ENCODE measurements around the gene MAML2. TPM values are rescaled to one million over a fixed set of nuclear protein-coding genes. Genes with fewer than 3 reads are reported as not detected.

The MAML2 gene
- total and polyA plus RNA-seq, 2 experiments from 2014 or later: 2.0 to 7.1 TPM

GRCh38 chr11:96366024-96366423 is 23.0 kb upstream of the MAML2 start:
- H3K36me3 Mint-ChIP-seq (ENCODE audit: low read depth): peaks cover 22% of the 10 kb centered on the region
- no peak for TF ChIP-seq CREB1 (CRISPR knock-in tag; IDR thresholded peaks at IDR 0.05; ENCODE audit: low read depth)
- no peak for TF ChIP-seq JUNB (IDR thresholded peaks at IDR 0.05; ENCODE audit: unreplicated experiment)
- TF ChIP-seq, protein P1, sequence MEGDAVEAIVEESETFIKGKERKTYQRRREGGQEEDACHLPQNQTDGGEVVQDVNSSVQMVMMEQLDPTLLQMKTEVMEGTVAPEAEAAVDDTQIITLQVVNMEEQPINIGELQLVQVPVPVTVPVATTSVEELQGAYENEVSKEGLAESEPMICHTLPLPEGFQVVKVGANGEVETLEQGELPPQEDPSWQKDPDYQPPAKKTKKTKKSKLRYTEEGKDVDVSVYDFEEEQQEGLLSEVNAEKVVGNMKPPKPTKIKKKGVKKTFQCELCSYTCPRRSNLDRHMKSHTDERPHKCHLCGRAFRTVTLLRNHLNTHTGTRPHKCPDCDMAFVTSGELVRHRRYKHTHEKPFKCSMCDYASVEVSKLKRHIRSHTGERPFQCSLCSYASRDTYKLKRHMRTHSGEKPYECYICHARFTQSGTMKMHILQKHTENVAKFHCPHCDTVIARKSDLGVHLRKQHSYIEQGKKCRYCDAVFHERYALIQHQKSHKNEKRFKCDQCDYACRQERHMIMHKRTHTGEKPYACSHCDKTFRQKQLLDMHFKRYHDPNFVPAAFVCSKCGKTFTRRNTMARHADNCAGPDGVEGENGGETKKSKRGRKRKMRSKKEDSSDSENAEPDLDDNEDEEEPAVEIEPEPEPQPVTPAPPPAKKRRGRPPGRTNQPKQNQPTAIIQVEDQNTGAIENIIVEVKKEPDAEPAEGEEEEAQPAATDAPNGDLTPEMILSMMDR (conservative IDR thresholded peaks at IDR 0.05; ENCODE audit: low read depth in 2 of 2): no peak
- TF ChIP-seq STAT1 (IDR thresholded peaks at IDR 0.05; ENCODE audit: unreplicated experiment): no peak
- TF ChIP-seq POLR2AphosphoS5 (IDR thresholded peaks at IDR 0.05; ENCODE audit: low read depth): no peak
- TF ChIP-seq ZNF331 (CRISPR knock-in tag; IDR thresholded peaks at IDR 0.05; ENCODE audit: low read depth): no peak
- TF ChIP-seq EZH2phosphoT487 (IDR thresholded peaks at IDR 0.05; ENCODE audit: unreplicated experiment): no peak
- TF ChIP-seq, protein P2, sequence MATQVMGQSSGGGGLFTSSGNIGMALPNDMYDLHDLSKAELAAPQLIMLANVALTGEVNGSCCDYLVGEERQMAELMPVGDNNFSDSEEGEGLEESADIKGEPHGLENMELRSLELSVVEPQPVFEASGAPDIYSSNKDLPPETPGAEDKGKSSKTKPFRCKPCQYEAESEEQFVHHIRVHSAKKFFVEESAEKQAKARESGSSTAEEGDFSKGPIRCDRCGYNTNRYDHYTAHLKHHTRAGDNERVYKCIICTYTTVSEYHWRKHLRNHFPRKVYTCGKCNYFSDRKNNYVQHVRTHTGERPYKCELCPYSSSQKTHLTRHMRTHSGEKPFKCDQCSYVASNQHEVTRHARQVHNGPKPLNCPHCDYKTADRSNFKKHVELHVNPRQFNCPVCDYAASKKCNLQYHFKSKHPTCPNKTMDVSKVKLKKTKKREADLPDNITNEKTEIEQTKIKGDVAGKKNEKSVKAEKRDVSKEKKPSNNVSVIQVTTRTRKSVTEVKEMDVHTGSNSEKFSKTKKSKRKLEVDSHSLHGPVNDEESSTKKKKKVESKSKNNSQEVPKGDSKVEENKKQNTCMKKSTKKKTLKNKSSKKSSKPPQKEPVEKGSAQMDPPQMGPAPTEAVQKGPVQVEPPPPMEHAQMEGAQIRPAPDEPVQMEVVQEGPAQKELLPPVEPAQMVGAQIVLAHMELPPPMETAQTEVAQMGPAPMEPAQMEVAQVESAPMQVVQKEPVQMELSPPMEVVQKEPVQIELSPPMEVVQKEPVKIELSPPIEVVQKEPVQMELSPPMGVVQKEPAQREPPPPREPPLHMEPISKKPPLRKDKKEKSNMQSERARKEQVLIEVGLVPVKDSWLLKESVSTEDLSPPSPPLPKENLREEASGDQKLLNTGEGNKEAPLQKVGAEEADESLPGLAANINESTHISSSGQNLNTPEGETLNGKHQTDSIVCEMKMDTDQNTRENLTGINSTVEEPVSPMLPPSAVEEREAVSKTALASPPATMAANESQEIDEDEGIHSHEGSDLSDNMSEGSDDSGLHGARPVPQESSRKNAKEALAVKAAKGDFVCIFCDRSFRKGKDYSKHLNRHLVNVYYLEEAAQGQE (IDR thresholded peaks at IDR 0.05; ENCODE audit: unreplicated experiment): no peak
- TF ChIP-seq ZNF462 (CRISPR knock-in tag; IDR thresholded peaks at IDR 0.05): no peak
- no peak for TF ChIP-seq ZNF114 (CRISPR knock-in tag; IDR thresholded peaks at IDR 0.05)
- no peak for TF ChIP-seq NANOG (IDR thresholded peaks at IDR 0.05; ENCODE audit: borderline replicate concordance)
- no peak for TF ChIP-seq EZH2 (IDR thresholded peaks at IDR 0.05; ENCODE audit: low read depth, unreplicated experiment)
- TF ChIP-seq, protein P3, sequence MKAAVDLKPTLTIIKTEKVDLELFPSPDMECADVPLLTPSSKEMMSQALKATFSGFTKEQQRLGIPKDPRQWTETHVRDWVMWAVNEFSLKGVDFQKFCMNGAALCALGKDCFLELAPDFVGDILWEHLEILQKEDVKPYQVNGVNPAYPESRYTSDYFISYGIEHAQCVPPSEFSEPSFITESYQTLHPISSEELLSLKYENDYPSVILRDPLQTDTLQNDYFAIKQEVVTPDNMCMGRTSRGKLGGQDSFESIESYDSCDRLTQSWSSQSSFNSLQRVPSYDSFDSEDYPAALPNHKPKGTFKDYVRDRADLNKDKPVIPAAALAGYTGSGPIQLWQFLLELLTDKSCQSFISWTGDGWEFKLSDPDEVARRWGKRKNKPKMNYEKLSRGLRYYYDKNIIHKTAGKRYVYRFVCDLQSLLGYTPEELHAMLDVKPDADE (IDR thresholded peaks at IDR 0.05): no peak
- Histone ChIP-seq H2AFZ (no peak overlapping the region), H3K9me2 (ENCODE audit: insufficient read depth) (peaks cover 6% of the 10 kb centered on the region; the same call in 1 of the 2 replicates), H4K20me1 (replicated peaks; ENCODE audit: insufficient read depth) (no peaks in the 10 kb centered on the region), H3K4me3 (no peak overlapping the region), H3K36me3 (ENCODE audit: insufficient read depth) (no peaks in the 10 kb centered on the region), H3K27me3 (ENCODE audit: insufficient read depth) (no peaks in the 10 kb centered on the region), H3F3A (replicated peaks; ENCODE audit: low read depth) (no peaks in the 10 kb centered on the region), H3K79me2 (replicated peaks; ENCODE audit: insufficient read depth) (no peaks in the 10 kb centered on the region), H3K27ac (ENCODE audit: low read depth) (no peak overlapping the region), H3K4me2 (no peak overlapping the region), H3K4me1 (ENCODE audit: insufficient read depth) (no peaks in the 10 kb centered on the region)
- H3K9me3 Mint-ChIP-seq: peaks cover 4% of the 10 kb centered on the region; the same call in 2 of the 3 replicates
- no peak overlapping the region for H3K27ac Mint-ChIP-seq
- ATAC-seq: no peak
- H3K4me3 Mint-ChIP-seq: no peak overlapping the region
- H3K4me1 Mint-ChIP-seq: no peaks in the 10 kb centered on the region
- no peak for DNase-seq (ENCODE audit: low spot score)
- H3K27me3 Mint-ChIP-seq (ENCODE audit: insufficient read depth, low read depth, poor library complexity): no peaks in the 10 kb centered on the region

All from GM23338 (cell line).